Liver (tissue), 3 donors: ENCODE results near the gene IL13.

Source experiments
- CTCF ChIP-seq: fragments of 150-350 bp; IDR thresholded peaks from 2 replicates; pipeline ENCODE4 v1.5.1; 2017; ENCODE audit warnings: improper control_type of control experiment, low read depth, low read length; ENCODE audit not compliant: missing input control
- GABPA ChIP-seq, 2 donors: IDR thresholded peaks in 1 of 2; conservative IDR thresholded peaks in 1 of 2; 2 replicates each; pipeline ENCODE4 v1.6.1; 2016; ENCODE audit warnings: antibody characterized with exemption in 2 of 2, mild to moderate bottlenecking in 1 of 2, moderate library complexity in 1 of 2
- REST ChIP-seq: IDR thresholded peaks from 2 replicates; pipeline ENCODE4 v1.6.1; 2016; ENCODE audit warnings: antibody characterized with exemption, mild to moderate bottlenecking
- RXRA ChIP-seq, 2 donors: IDR thresholded peaks; 2 replicates each; pipeline ENCODE4 v1.6.1; 2017 to 2018; ENCODE audit warnings: antibody characterized with exemption in 2 of 2, mild to moderate bottlenecking in 1 of 2
- TAF1 ChIP-seq: conservative IDR thresholded peaks from 2 replicates; pipeline ENCODE4 v1.6.1; 2016; ENCODE audit warnings: antibody characterized with exemption, mild to moderate bottlenecking
- ZBTB33 ChIP-seq: IDR thresholded peaks from 2 replicates; pipeline ENCODE4 v1.6.1; 2016; ENCODE audit warnings: antibody characterized with exemption
- donor health status: healthy.
- donor health status: healthy.

GRCh38 chr5:132628814-132629213 lies 29.2 kb upstream of the IL13 start:
- no peak for TF ChIP-seq TAF1
- TF ChIP-seq CTCF, result no peak
- TF ChIP-seq RXRA (IDR thresholded peaks at IDR 0.05), result no peak
- TF ChIP-seq REST, result no peak
- no peak for TF ChIP-seq ZBTB33
- TF ChIP-seq GABPA (IDR thresholded peaks at IDR 0.05 in 1 of 2, conservative IDR thresholded peaks at IDR 0.05 in 1 of 2), result no peak
